ENCODE data around the gene CALML6.
"Not testable (repeated sequence)": the region's sequence is repeated elsewhere in the genome, so short reads cannot be mapped to it uniquely, and the experiment has no call there.

CALML6 gene

DNA sequence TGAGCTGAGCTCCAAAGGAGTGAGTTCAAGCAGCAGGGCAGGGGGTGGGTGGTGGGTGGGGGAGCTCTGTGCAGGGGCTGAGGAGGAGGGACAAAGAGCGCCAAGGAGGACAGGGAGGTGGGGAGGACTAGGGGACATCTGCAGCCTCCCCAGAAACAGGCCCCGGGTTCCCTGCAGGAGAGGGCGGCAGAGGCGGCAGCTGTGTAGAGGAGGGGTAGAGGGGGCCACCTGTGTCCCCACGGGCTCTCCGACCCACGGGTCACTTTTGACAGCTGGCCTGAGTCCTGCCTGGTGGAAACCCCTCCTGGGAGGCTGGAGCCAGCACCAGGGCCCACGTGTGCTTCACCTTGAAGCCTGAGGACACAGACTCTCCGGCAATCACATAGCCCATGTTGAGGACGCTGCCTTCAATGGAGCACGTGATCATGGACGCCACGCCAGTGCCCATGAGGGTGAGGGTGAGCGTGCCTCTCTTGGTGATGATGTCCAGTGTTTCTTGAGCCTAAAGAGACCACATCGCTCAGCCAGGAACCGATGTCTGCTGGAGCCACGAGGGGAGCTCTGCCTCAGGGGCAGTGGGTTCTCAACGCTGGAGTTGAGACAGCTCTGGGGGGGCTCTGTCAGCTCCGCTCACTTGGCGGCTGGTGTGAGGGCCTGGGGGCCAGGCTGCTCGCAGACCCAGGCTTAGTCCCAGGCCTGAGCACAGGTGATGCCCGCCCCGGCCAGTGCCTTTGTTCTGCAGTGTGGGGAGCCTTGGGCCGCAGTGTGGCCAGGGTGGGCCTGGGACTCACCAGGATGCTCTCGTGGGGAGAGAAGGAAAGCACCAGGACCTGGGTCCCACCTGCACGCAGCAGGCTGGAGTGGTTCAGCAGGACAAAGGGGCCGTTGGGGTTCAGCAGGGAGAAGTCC lies 10.6 kb downstream of the CALML6 start:
- no peak for DNase-seq (ENCODE audit: low spot score)

DNA sequence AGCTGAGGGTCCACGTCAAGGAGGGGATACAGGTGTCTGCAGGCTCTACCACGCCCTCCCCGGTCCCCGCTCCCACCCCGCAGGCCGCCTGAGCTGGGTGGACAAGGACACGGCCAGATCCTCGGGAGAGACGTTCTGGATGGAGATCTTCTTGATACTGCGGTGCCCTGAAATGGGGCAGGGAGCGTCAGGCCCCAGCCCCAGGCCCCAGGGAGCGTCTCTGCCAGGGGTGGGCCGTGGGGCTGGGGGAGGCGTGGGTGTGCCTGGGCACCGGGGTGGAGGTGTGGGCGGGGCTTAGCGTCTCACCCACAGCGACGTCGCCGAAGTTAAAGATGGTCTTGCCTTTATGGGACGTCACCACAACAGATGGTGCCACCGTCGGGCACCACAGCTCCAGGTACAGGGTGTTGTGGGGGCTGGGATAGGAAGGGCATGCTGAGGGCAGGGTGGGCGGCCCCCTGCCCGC lies 11.3 kb downstream of the CALML6 start:
- DNase-seq (ENCODE audit: low spot score): no peak

DNA sequence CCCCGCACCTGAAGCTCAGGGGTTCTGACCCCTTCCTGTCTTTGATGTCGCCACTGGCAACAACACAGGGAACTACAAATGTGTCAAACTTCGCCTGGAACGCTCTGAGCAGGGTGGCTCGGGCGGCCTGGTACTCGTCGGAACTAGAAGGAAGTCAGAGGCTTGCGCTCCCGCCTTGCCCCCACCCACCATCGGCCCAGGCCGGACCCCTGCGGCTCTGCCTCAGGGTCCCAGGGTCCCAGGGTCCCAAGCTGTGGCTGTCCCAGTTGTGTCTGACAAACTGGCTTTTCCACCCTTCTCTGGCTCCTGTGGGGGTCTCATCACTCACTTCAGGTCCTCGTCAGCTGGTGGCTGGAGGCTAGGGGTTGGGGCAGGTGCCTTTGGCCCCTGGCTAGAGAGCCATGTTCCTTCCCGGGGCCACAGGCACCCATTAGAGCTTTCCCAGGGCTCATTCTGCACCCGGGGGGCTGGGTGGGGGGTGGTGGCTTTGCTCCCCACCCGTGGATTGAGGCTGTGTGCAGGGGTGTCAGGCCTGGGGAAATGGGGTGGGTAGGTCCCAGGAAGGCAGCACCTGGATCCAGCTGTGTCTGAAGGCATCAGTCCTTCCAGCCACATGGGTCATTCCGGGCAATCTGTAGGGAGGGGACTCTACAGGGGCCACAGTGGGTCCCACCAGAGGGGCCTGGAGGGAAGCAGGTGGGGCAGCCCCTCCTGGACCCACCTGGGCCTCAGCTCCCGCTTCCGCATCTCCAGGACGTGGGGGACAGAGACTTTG lies 12.0 kb downstream of the CALML6 start:
- DNase-seq (ENCODE audit: low spot score): no peak

DNA sequence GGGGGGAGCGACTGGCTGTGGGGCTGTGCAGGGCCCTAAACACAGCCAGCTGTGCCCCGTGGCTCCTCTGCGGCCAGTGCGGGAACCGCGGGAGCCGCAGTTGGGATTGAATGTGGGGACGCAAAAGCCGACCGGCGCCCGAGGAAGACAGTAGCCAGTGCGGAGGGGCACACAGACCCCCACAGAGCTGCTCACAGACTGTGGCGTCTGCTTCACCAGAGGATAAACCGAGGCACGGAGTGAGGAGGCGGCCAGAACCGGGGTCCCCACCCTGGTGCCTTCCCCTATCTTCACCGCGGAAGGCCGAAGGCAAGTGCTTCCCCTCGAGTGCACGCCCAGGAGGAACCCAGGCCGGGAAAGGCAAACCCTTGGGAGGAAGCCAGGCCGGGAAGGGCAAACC lies 12.7 kb downstream of the CALML6 start:
- DNase-seq (ENCODE audit: low spot score): no peak

DNA sequence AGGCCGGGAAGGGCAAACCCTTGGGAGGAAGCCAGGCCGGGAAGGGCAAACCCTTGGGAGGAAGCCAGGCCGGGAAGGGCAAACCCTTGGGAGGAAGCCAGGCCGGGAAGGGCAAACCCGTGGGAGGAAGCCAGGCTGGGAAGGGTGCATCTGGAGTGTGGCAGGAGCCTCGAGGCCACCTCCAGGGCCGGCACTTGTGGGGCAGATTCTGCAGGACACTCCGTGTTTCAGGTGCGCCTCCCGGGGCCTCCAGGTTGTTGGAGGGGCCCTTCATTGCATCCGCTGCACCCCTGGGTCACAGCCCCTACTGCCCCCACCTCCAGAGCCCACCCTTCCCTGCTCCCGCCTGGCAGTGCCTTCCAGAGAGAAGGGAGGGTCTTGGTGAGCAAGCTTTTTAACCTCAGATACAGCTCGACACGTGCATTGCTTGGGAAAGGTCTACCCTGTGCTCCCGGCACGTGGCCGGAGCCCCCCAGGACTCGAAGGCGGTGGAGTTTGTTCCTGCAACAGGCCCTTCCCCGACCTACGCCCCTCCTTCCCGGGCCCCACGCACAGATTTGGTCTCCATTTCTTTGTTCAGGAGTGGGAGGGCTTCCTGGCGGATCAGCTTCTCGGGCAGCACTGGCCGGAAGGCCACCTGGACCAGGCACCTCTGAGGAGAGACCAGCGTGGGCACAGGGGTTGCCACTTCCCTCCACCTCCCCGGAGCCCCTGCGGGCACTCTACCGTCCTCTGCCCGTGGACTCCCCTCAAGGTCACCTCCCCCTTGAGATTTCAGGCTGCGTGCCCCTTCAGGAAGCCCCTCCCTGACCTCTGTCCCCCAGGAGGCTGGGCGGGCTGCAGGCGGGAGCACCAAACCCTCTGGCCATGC lies 13.4 kb downstream of the CALML6 start:
- no peak for DNase-seq (ENCODE audit: low spot score)

DNA sequence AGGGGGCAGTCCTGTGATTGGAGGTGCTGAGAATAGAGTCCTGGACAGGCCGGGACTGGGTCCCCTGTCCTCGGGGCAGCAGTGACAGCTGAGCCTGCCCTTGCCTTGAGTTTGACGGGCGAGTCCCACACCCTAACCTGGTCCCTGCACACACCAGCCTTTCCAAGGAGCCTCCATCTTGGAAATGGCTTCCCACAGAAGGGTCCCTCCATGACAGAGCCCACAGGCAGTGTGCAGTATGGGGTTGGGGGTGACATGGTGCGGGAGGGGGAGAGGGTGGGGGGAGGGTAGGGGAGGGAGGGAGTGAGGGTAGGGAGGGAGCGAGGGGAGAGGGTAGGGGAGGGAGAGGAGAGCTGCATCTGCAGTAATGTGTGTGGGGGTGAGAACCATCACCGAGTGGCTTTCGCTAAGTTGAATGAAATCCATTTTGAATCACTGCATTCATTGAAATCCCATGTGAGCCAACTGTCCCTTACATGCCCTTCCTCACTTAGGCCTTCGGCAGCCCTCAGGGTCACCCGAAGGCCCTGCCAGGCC lies 14.1 kb downstream of the CALML6 start:
- no peak for DNase-seq (ENCODE audit: low spot score)

DNA sequence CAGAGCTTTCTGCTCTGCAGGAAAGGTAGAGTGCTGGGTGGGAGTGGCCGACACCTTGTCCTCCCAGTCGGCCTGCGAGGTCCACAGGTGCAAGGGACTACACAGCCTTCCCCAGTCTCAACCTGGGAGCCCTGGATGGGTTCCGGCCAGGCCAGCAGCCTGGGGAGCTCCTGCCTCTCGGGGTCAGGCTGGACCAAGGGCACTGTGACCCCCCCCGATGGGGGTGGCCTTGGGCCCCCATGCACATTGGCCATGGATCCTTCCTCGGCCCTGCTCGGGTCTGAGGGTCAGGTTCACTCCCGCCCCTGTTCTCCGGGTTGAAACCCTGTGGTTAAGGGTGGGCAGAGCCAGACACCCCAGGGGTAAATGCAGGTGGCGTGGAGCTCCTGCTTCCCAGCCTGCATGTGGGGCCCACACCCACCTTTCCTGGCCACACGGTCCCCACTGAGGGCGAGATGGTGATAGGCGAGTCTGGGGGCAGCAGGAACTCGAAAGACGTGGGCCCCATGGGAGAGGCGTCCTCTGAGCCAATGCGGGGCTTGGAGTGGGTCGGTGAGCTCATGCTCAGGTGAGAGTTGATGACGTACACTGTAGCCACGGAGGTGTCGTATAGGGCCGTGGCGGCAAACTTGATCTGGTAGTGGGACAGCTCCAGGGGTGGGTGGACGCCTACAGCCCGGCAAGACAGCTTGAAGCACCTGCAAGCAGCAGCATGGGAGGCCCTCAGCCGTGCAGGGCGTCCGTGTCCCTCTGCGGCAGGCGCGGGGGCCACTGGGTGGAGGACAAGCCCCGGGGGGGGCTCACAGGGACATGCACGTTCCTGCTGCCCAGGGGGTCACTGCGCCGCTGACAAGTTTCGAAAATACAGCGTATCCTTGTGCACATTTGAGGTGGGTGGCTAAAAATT lies 14.8 kb downstream of the CALML6 start:
- DNase-seq (ENCODE audit: low spot score): no peak

DNA sequence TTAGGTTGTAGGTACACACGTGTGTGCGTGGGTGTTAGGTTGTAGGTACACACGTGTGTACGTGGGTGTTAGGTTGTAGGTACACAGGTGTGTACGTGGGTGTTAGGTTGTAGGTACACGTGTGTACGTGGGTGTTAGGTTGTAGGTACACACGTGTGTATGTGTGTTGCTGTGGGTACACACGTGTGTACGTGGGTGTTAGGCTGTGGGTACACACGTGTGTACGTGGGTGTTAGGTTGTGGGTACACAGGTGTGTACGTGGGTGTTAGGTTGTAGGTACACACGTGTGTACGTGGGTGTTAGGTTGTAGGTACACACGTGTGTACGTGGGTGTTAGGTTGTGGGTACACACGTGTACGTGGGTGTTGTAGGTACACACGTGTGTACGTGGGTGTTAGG lies 19.8 kb downstream of the CALML6 start:
- not testable (repeated sequence) for DNase-seq (ENCODE audit: low spot score)

DNA sequence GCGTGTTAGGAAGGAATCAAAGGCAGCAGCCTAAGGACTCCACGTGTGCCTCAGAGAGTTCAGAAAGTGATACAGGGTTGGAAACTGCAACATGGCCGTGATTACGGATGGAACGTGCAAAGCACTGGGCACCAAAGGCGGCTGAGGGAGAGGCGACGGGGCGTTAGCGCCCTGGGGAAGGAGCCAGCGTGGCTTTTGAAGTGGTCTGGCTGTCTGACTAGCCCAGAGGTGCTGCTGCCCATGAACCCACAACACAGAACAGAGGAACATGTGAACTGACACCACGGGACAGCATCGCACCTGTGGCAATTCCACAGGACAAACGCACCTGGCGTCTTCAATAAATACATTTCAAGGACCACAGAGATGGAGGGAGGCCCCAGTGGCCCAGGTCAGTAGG lies 22.0 kb downstream of the CALML6 start:
- no peak for DNase-seq (ENCODE audit: low spot score)

DNA sequence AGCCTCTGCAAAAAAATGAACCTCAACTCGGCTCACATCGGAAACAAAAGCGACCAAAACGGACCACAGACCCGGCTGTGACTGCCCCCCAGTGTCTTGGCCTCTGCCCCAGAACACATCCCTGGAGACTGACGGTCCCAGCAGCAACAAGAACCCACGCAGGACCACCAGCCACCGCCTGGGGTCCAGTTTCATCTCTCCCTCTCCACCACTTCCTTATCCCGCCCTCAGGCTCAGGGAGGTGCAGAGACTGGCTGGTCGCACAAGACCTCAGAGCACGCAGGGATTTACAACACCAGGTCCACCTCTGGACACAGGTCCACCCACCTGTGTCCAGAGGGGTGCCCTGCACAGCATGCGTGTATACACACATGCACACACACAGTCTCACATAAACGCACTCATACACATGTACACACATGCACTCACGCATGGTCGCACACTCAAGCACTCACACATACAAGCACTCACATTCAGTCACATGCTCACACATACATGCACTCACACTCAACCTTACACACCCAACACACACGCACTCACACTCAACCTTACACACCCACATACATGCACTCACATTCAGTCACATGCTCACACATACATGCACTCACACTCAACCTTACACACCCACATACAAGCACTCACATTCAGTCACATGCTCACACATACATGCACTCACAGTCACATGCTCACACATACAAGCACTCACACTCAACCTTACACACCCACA lies 22.7 kb downstream of the CALML6 start:
- DNase-seq (ENCODE audit: low spot score): no peak

DNA sequence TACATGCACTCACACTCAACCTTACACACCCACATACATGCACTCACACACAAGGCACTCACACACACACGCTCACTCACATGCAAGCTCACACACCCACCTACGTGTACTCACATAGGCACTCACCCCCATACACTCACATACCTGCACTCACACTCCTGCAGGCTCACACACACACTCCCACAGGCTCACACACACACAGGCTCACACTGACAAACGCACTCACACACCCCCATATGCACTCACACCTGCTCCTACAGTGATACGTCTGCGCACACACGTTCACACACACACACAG lies 23.2 kb downstream of the CALML6 start:
- DNase-seq (ENCODE audit: low spot score): no peak

DNA sequence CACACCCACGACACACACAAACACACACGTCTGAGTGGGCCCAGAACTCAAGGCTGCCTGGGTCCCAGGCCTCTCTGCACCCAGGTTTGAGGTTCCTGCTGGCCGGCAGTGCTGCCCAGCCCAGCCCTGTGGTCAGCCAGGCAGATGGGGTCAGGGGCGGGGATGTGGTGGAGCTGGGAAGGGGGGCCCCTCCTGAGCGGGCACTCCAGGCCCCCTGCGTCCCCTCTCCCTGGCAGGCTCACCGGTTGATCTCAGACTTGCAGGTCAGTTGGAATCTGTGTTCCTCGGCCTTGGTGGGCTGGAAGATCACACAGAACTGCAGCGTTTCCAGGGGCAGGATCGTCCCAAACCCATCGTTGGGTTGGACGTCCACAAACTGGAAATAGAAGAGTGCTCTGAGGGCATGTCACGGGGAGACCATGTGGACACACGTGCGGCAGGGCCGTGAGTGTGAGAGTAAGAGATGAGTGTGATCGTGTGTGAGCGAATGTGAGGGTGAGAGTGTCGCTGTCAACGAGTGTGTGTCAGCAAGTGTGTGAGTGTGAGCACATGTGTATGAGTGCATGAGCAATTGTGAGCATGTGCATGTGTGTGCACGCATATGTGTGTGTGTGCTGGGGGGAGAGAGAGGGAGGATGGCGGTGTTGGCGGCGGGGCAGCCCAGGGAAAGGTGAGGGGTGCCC lies 23.7 kb downstream of the CALML6 start:
- DNase-seq (ENCODE audit: low spot score): no peak

DNA sequence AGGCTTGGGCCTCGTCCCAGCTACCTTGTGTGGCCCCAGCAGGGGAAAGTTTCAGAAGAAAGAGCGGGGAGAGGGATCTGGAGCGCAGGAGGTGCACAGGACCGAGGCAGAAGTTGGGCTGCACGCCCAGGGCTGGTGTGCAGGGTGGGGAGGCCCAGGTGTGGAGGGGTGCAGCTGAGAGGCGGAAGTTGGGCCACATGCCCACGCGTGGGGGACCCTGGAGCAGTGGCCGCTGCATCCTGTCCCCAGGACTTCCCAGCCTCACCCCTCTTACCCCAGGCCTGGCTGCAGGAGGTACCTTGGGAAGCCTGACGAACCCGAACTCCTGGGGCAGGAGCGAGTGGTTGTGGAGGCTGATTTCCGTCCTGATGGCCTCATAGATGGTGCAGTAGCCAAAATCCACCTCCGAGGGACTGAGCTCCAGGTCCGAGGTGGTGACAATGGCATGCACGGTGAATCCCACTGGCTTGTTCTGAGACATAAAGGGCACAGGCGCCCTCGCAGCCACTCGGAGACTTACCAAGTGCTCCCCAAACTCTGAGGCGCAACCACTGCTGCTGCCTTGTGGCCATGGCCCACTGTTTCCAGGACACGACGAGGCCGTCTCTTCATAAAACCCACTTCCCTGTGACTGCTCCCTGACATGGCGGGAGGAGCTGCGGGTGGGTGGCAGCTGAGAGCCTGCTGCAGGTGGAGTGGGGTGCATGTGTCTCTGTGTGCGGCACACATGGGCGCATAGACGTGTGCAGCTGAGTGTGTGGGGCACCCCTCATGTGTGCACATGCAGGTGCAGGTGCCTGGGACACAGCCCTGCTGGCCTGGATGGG lies 24.4 kb downstream of the CALML6 start:
- no peak for DNase-seq (ENCODE audit: low spot score)

DNA sequence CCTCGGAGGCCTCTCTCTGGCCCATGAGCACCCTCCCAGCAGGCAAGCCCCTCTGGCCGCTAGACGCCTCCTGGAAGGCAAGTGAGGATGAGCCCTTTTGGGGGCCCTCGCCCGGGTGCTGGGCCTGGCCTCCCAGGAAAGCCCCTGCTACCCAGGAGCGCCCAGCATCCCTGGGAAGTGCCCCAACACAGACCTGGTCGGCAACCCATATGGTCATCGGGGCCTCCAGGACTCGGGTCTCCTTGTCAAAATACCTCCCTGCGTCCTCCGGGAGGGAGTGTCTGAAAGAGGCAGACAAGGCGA lies 25.0 kb downstream of the CALML6 start:
- DNase-seq (ENCODE audit: low spot score): no peak

DNA sequence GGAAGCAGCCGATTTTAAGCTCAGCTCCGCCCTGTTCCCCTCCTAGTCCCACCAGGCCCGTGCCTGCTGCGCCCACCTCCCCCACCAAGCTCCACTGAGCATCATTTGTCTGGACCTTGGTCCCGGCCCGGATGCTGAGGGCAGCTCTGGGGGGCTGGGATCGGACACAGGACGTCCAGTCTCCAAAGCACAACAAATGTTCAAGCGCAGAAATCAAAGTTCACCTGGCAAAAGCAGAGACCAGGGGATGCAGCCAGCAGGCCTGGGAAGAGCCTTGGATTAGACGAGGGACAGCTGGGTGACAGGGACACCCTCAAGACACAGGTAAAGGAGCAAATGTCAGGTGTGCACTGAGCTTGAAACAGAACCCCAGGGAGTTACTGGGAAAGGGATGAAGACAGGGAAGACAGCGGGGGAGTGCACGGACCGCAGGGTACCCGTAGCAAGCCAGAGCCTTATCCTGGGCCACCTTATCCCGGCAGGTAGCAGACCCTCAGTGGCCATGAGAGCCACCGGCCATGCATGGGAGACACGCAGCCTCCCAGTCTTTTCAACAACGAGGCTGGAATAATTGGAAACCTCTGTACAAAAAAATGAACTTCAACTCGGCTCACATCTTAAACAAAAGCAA lies 26.3 kb downstream of the CALML6 start:
- DNase-seq (ENCODE audit: low spot score): no peak

DNA sequence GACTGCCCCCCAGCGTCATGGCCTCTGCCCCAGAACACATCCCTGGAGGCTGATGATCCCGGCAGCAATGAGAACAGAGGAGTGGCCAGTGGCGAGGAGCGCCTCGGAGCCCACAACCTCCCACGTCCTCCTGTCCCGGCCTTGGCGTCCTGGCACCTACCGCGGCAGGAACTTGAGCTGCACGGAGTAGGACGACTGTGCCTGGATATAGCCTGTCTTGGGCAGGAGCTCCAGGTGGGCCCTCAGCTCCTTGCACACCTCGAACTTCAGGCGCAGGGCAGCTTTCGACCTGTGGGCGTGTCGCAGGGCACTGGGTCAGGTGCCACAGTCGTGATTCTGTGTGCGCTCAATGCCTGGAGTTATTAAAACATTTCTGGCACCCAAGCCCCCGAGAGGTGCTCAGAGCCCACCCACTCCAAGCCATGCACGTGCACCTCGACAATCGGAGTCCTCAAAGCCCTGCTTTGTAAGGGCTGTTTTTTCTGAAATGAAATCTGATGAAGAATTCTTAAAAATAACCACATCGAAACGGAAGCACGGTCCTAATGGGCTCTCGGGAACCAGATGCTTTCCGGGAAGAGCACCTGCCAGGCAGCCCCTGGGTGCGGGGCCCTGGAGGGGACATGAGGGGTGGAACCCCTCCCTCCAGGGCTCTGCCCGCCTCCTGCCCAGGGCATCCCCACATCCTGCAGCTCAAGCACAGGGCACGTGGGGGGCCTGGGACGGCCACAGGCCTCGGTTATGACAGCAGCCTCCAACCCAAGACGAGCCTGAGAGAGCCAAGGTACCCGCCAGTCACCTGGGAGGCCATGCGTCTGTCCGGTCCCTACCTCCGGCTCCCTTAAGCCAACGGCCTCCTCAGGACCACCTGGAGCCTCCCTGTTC lies 27.1 kb downstream of the CALML6 start:
- DNase-seq (ENCODE audit: low spot score): no peak

All from RKO (cell line).